Activated CD4-positive, alpha-beta T cell treated with anti-CD3 and anti-CD28 coated beads, Interleukin-2, amount 50 U/mL, for 1 hour (primary cell): ENCODE data around the gene FGF7.
"Not testable (repeated sequence)": the region's sequence is repeated elsewhere in the genome, so short reads cannot be mapped to it uniquely, and the experiment has no call there.

Experiments used
- DNase-seq: peaks from one replicate; pipeline ENCODE4 v3.0.0-alpha.2; 2020

The FGF7 gene

DNA sequence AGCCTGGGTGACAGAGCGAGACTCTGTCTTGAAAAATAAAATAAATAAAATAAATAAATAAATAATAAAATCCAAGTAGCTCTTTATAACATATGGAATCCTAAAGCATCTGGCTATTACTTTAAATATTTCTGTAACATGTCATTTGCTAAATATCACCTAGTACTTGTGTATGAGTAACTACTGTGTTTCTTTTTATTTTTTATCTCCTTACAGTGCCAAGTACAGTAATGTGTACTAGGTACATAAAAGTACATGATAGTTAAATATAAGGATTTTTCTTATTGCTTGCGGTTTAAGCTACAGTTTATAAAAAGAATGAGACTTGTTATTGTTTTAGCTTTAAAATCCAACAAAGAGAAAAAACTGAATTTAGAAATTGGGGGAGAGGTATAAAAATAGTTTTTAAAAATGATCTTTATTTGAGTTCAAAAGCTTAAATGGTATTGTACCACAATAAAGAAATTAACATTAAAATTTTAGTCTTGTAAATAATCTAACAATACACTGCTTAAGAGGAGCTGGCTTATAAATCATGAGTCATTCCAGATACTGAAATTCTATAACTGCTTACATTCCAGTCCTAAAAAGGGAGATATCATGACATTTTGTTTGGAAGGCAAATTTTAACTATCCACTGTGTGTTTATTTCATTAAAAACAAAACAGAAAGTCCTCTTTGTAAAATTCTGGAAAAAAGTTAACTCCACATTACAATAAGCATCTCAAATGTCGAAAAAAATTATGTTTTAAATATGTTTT lies 73.1 kb downstream of the FGF7 start:
- DNase-seq, result no peak

DNA sequence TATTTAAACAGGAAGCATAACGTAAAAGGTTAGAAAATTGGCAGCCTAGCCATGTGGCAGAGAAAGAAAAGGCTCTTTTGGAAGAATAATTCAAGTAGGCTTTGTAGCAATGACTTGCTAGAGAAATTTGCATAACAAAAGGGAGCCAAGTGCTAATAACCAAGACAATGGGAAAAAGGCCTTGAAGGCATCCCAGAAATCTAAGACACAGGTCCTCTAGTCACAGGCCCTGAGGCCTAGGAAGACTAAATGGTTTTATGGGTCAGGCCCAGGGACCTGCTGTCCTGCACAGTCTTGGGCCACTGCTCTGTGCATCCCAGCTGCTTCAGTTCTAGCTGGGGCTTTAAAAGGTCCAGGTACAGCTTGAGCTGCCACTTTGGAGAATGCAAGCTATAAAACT lies 78.5 kb downstream of the FGF7 start:
- DNase-seq, result no peak

DNA sequence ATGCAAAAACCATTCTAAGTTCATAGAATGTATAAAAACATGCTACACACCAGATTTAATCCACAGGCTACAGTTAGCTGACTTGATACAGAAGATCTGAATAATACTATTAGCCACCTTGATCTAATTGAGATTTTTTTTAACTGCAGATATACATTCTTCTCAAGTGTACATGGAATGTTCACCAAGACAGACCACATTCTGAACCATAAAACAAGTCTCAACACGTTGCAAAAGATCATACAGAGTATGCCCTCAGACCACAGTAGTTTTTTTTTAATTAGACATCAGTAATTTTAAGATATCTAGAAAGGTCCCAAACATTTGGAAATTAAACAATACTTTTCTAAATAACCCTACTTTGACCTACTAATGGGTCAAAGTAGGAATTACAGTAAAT lies 83.3 kb downstream of the FGF7 start:
- DNase-seq, result no peak

DNA sequence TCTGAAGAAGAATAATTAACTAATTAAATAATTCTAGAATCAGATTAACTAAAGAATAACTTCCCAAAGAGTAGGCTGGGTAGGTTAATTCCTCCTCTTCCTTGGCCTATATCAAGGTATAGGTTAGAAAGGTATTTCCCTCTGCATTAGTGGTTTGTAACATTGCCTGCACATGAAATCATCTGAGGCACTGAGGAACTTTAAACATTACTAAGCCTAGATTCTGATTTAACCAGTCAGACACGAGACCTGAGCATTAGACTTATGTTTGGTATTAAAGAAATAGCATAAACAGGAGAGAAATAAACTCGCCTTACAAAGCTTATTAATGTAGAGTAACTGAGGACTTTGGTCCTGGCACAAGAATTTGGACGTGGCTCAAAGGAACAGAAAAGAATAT lies 84.2 kb downstream of the FGF7 start:
- no peak for DNase-seq

DNA sequence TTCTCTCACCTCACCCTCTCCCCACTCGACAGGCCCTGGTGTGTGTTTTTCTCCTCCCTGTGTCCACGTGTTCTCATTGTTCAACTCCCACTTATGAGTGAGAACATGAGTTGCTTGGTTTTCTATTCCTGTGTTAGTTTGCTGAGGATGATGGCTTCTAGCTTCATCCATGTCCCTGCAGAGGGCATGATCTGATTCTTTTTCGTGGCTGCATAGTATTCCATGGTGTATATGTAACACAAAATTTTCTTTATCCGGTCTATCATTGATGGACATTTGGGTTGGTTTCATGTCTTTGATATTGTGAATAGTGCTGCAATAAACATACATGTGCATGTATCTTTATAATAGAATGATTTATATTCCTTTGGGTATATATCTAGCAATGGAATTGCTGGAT lies 89.7 kb downstream of the FGF7 start:
- not testable (repeated sequence) for DNase-seq

DNA sequence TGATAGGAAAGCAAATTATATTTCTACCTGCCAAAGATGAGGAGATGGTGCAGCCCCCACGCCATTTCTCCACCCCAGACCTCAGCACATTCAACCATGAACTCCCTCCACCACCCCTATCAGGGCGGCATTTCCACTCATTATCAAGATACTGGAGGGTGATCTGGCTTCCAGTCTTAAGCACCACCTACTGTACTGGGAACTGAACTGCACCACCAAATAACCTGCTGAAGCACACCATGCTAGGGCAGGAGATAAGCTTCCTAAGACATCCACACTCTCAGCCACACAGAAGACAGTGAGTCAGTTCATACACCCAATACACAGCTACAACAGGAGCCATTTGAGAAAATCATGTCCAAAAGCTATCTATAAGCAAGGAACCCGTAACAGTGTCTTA lies 98.8 kb downstream of the FGF7 start:
- no peak for DNase-seq

DNA sequence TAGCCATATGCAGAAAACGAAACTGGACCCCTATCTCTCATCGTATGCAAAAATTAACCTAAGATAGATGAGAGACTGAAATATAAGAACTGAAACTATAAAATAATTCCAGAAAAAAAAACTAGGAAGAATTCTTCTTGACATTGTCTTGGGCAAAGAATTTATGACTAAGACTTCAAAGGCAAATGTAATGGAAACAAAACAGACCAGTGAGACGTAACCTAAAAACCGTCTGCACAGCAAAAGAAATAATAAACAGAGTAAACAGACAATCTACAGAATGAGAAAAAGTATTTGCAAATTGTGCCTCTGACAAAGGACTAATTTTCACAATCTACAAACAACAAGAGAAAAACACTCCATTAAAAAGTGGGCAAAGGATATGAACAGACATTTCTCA lies 105.2 kb downstream of the FGF7 start:
- DNase-seq, result no peak

DNA sequence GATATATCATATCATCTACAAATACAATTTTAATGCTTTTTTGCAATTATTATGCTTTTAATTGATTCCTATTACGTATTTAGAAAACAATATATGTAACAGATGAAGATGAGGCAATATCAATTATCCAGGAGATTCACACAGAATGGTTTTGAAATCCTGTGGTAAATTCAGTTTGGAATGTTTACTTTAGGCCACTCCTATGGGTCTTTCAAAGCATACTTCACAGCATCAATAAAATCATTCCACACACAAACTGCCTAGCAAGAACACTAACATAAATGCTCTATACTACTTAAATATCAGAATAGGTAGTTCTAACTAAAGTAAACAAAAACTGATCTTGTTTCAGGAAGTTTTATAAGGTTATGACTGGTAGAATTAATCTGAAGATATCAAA lies 107.0 kb downstream of the FGF7 start:
- no peak for DNase-seq
